A549 (cell line): ENCODE data around the gene NMNAT2. TPM values are rescaled to one million over a fixed set of nuclear protein-coding genes. Genes with fewer than 3 reads are reported as not detected.
"Not testable (repeated sequence)": the region's sequence is repeated elsewhere in the genome, so short reads cannot be mapped to it uniquely, and the experiment has no call there.

Experiments used
- ATAC-seq, 2 experiments: fragments of 200-7000 bp in 1 of 2; fragments of >200 bp in 1 of 2; cut with Nextera tagmentation in 1 of 2; cut with Tn5 transposase in 1 of 2; 3 replicates each; pipeline versions ENCODE4 v1.8.0 to v1.9.1; 2018 to 2020; ENCODE audit warnings: mild to moderate bottlenecking in 1 of 2, moderate library complexity in 1 of 2
- CTCF ChIA-PET: fragments of 300-600 bp; sonication (Branson Sonifier 250); formaldehyde crosslinking; extraction: SDS; loops from one replicate; lab custom pipeline; 2021; ENCODE audit warnings: antibody characterized with exemption, inconsistent platforms; lab: Yijun Ruan, JAX
- POLR2A ChIA-PET: fragments of 350-600 bp; formaldehyde crosslinking; extraction: SDS; loops from one replicate; lab custom pipeline; 2021; ENCODE audit warnings: antibody characterized with exemption, inconsistent platforms; lab: Yijun Ruan, JAX
- DNase-seq, 2 experiments: peaks; one replicate each; pipeline versions ENCODE4 v3.0.0 to v3.0.0-alpha.2; 2011 to 2016; ENCODE audit warnings: low read depth in 1 of 2, low spot score in 1 of 2
- FAIRE-seq: peaks from 2 replicates; lab custom pipeline; 2011; peaks lifted over from hg19 to GRCh38; lab: Jason Lieb, UNC
- H3K27ac ChIP-seq, 2 experiments: fragments of >200 bp; sonication (Bioruptor Twin); formaldehyde crosslinking; 3 replicates each; pipeline ENCODE4 v1.5.1; 2016 to 2017
- H3K4me1 ChIP-seq: fragments of >200 bp; sonication (Bioruptor Twin); formaldehyde crosslinking; 3 replicates; pipeline ENCODE4 v1.6.1; 2016
- H3K4me2 ChIP-seq: fragments of >200 bp; sonication (Bioruptor Twin); formaldehyde crosslinking; 3 replicates; pipeline ENCODE4 v1.6.1; 2016
- H3K4me3 ChIP-seq: fragments of >200 bp; sonication (Bioruptor Twin); formaldehyde crosslinking; 3 replicates; pipeline ENCODE4 v1.5.1; 2016
- H3K9me3 ChIP-seq: fragments of >200 bp; sonication (Bioruptor Twin); formaldehyde crosslinking; 3 replicates; pipeline ENCODE4 v1.6.1; 2016
- BCL3 ChIP-seq: fragments of >200 bp; sonication (Bioruptor Twin); formaldehyde crosslinking; IDR thresholded peaks from 3 replicates; pipeline ENCODE4 v1.6.1; 2016
- CBX8 ChIP-seq: fragments of 200-600 bp; sonication (generic); IDR thresholded peaks from 2 replicates; pipeline ENCODE4 v1.6.1; 2016
- CEBPB ChIP-seq, 2 experiments: fragments of >200 bp in 1 of 2; sonication (Bioruptor Twin) in 1 of 2; formaldehyde crosslinking in 1 of 2; IDR thresholded peaks; 2 replicates each; pipeline ENCODE4 v1.6.1; 2012 to 2016
- CHD4 ChIP-seq: fragments of 200-600 bp; sonication (generic); IDR thresholded peaks from 2 replicates; pipeline ENCODE4 v1.6.1; 2016; ENCODE audit warnings: antibody characterized with exemption, mild to moderate bottlenecking, borderline replicate concordance
- CTCF ChIP-seq: fragments of >200 bp; sonication (Bioruptor Twin); formaldehyde crosslinking; IDR thresholded peaks from 3 replicates; pipeline ENCODE4 v1.5.1; 2016
- EHF ChIP-seq: fragments of 250-450 bp; sonication (Bioruptor Pico); IDR thresholded peaks from 2 replicates; pipeline ENCODE4 v1.5.0; 2020; ENCODE audit warnings: mild to moderate bottlenecking
- ESRRA ChIP-seq: fragments of 150-350 bp; IDR thresholded peaks from 2 replicates; pipeline ENCODE4 v1.6.1; 2014; ENCODE audit warnings: mild to moderate bottlenecking, low read length, borderline replicate concordance
- FOSL2 ChIP-seq, 2 experiments: fragments of 450-650 bp in 1 of 2; fragments of >200 bp in 1 of 2; sonication (Bioruptor Twin) in 1 of 2; formaldehyde crosslinking; IDR thresholded peaks; 2 replicates each; pipeline versions ENCODE4 v1.5.0 to v1.6.1; 2016 to 2020; ENCODE audit warnings: mild to moderate bottlenecking in 1 of 2, moderate library complexity in 1 of 2
- FOXS1 ChIP-seq: fragments of 250-450 bp; sonication (Bioruptor Pico); IDR thresholded peaks from 2 replicates; pipeline ENCODE4 v1.5.0; 2020; ENCODE audit warnings: mild to moderate bottlenecking, moderate library complexity
- HDAC2 ChIP-seq: fragments of 200-600 bp; sonication (generic); IDR thresholded peaks from 2 replicates; pipeline ENCODE4 v1.6.1; 2016
- HES2 ChIP-seq: fragments of >200 bp; sonication (Bioruptor Twin); formaldehyde crosslinking; IDR thresholded peaks from 2 replicates; pipeline ENCODE4 v1.6.1; 2016
- HEYL ChIP-seq: fragments of 250-450 bp; sonication (Bioruptor Pico); IDR thresholded peaks from 2 replicates; pipeline ENCODE4 v1.8.0; 2021; ENCODE audit warnings: mild to moderate bottlenecking, moderate library complexity
- HMGXB4 ChIP-seq: fragments of 250-450 bp; sonication (Bioruptor Pico); IDR thresholded peaks from 2 replicates; pipeline ENCODE4 v1.5.0; 2021; ENCODE audit warnings: mild to moderate bottlenecking, moderate library complexity, borderline replicate concordance
- KDM1A ChIP-seq: fragments of 200-600 bp; sonication (generic); IDR thresholded peaks from 2 replicates; pipeline ENCODE4 v1.6.1; 2016; ENCODE audit warnings: low read depth, mild to moderate bottlenecking
- KDM5A ChIP-seq: fragments of 200-600 bp; sonication (generic); IDR thresholded peaks from 2 replicates; pipeline ENCODE4 v1.6.1; 2016; ENCODE audit warnings: antibody characterized with exemption, mild to moderate bottlenecking
- MAFK ChIP-seq: fragments of 450-650 bp; IDR thresholded peaks from 2 replicates; pipeline ENCODE4 v1.6.1; 2014; ENCODE audit not compliant: partially characterized antibody
- NR3C1 ChIP-seq: fragments of >200 bp; sonication (Bioruptor Twin); formaldehyde crosslinking; IDR thresholded peaks from 3 replicates; pipeline ENCODE4 v1.6.1; 2017
- RAD21 ChIP-seq, 2 experiments: fragments of >200 bp in 1 of 2; sonication (Bioruptor Twin) in 1 of 2; formaldehyde crosslinking in 1 of 2; IDR thresholded peaks in 1 of 2; conservative IDR thresholded peaks in 1 of 2; 2 replicates in 1 of 2; 3 replicates in 1 of 2; pipeline ENCODE4 v1.6.1; 2012 to 2018; ENCODE audit warnings: inconsistent platforms in 1 of 2
- REST ChIP-seq: fragments of 200-600 bp; sonication (generic); IDR thresholded peaks from 2 replicates; pipeline ENCODE4 v1.6.1; 2016; ENCODE audit warnings: antibody characterized with exemption, mild to moderate bottlenecking, moderate library complexity
- RFX5 ChIP-seq: fragments of 450-650 bp; IDR thresholded peaks from 2 replicates; pipeline ENCODE4 v1.7.1; 2014; ENCODE audit warnings: antibody characterized with exemption, mild to moderate bottlenecking, moderate library complexity
- SMC3 ChIP-seq: fragments of >200 bp; sonication (Bioruptor Twin); formaldehyde crosslinking; IDR thresholded peaks from 3 replicates; pipeline ENCODE4 v1.6.1; 2018; ENCODE audit warnings: inconsistent platforms
- TFCP2L1 ChIP-seq: fragments of 250-450 bp; sonication (Bioruptor Pico); IDR thresholded peaks from 2 replicates; pipeline ENCODE4 v1.5.0; 2021; ENCODE audit warnings: mild to moderate bottlenecking
- ZFP36 ChIP-seq: fragments of 450-650 bp; IDR thresholded peaks from 2 replicates; pipeline ENCODE4 v1.6.1; 2014; ENCODE audit warnings: borderline replicate concordance; ENCODE audit not compliant: partially characterized antibody
- WGBS: methylation state at CpG from one replicate; pipeline ENCODE4 v1.1.6; 2017; ENCODE audit errors: missing lambda C conversion rate; 5-methylcytosine and 5-hydroxymethylcytosine counted together
- polyA plus RNA-seq, 4 experiments: library from polyadenylated mRNA; depleted of rRNA in 3 of 4; stranded (reverse); fragments of >200 nt; fragmentation: RNase III in 1 of 4; extraction: RNeasy Plus Mini Kit Qiagen cat#74134 plus additional on column Dnase treatment in 1 of 4; gene quantifications; 2 replicates in 3 of 4; 3 replicates in 1 of 4; pipeline ENCODE4 v1.2.3, GENCODE V29; 2011 to 2017

The NMNAT2 gene
- polyA plus RNA-seq, 2 of the 4 experiments (the other 2 are of a cell fraction) = 0.16 to 0.63 TPM

GRCh38 chr1:183404476-183404875 is 13.7 kb downstream of the NMNAT2 start:
- Histone ChIP-seq H3K9me3 (no peaks in the 10 kb centered on the region), H3K27ac (no peak overlapping the region), H3K4me1 (no peaks in the 10 kb centered on the region), H3K4me2 (no peak overlapping the region), H3K4me3 (no peak overlapping the region)
- DNase-seq = no peak
- 33% methylated on average over 2 of the region's 2 CpGs for WGBS
- CTCF ChIA-PET = no interaction called here
- ATAC-seq = no peak
- FAIRE-seq = no peak
- TF ChIP-seq RAD21 (conservative IDR thresholded peaks at IDR 0.05 in 1 of 2, IDR thresholded peaks at IDR 0.05 in 1 of 2) (no peak), HES2 (no peak), KDM1A (no peak), MAFK (no peak), CEBPB (IDR thresholded peaks at IDR 0.05) (no peak), TFCP2L1 (no peak), HEYL (CRISPR knock-in tag) (no peak)
- POLR2A ChIA-PET = no interaction called here

- WGBS = 34% methylated on average over 3 of the region's 3 CpGs
- ATAC-seq = no peak
- no peak overlapping the region for H3K4me3 ChIP-seq
- no peak for DNase-seq
- ChIA-PET POLR2A (no interaction called here), CTCF (interaction anchor here (0.6 kb wide), 1 partner anchor 110 kb away, joined by 3 read pairs; no protein-coding TSS in a partner anchor)
- no peaks in the 10 kb centered on the region for H3K4me1 ChIP-seq
- H3K4me2 ChIP-seq = no peak overlapping the region
- no peaks in the 10 kb centered on the region for H3K9me3 ChIP-seq
- TF ChIP-seq HDAC2 (no peak), FOXS1 (CRISPR knock-in tag) (no peak), CTCF (no peak), ZFP36 (no peak), EHF (CRISPR knock-in tag) (no peak), SMC3 (no peak)
- H3K27ac ChIP-seq = no peak overlapping the region
- FAIRE-seq = no peak
Measured at GRCh38 chr1:183403498-183403897, 14.7 kb downstream of the NMNAT2 start.

- H3K4me2 ChIP-seq, POLR2A ChIA-PET, H3K9me3 ChIP-seq, DNase-seq, H3K4me3 ChIP-seq, ATAC-seq, H3K4me1 ChIP-seq, FAIRE-seq, CTCF ChIA-PET, H3K27ac ChIP-seq: not testable (repeated sequence)
- 0% methylated on average over 1 of the region's 1 CpG for WGBS
Measured at GRCh38 chr1:183401565-183401964, 16.6 kb downstream of the NMNAT2 start.

GRCh38 chr1:183394435-183394834 is 23.7 kb downstream of the NMNAT2 start:
- CTCF ChIA-PET = no interaction called here
- no peaks in the 10 kb centered on the region for H3K9me3 ChIP-seq
- no peak for ATAC-seq
- H3K4me3 ChIP-seq = no peak overlapping the region
- FAIRE-seq = no peak
- no peak overlapping the region for H3K27ac ChIP-seq
- POLR2A ChIA-PET = no interaction called here
- 43% methylated on average over 2 of the region's 2 CpGs for WGBS
- no peaks in the 10 kb centered on the region for H3K4me1 ChIP-seq
- DNase-seq = no peak
- no peak overlapping the region for H3K4me2 ChIP-seq
- no peak for TF ChIP-seq KDM5A
- no peak for TF ChIP-seq KDM1A
- TF ChIP-seq ZFP36 = no peak
- no peak for TF ChIP-seq CBX8
- TF ChIP-seq REST = no peak
- no peak for TF ChIP-seq ESRRA
- no peak for TF ChIP-seq CHD4
- TF ChIP-seq BCL3 = no peak
- TF ChIP-seq FOSL2 (IDR thresholded peaks at IDR 0.05) = no peak
- no peak for TF ChIP-seq FOSL2 (CRISPR knock-in tag; IDR thresholded peaks at IDR 0.05)
- no peak for TF ChIP-seq TFCP2L1
- TF ChIP-seq EHF (CRISPR knock-in tag) = no peak
- no peak for TF ChIP-seq RFX5
- no peak for TF ChIP-seq HMGXB4 (CRISPR knock-in tag)
- no peak for TF ChIP-seq NR3C1
